T-helper 2 cell treated with Interferon-gamma antibody and Interleukin-4, amounts not matched to agents 100 ng/mL and 5 ng/mL, for 36 hours (primary cell): ENCODE data around the gene PTP4A1. TPM values are rescaled to one million over a fixed set of nuclear protein-coding genes. Genes with fewer than 3 reads are reported as not detected.
"Not testable (repeated sequence)": the region's sequence is repeated elsewhere in the genome, so short reads cannot be mapped to it uniquely, and the experiment has no call there.

Source experiments
- intact Hi-C: fragments of 100-400 bp; cut with micrococcal nuclease; formaldehyde crosslinking; loops from one replicate; pipeline ENCODE4 v1.15.1; 2023
- total RNA-seq: library from RNA; stranded (reverse); gene quantifications from 2 replicates; pipeline ENCODE4 v1.2.3, GENCODE V29; 2022

Gene PTP4A1
- total RNA-seq, result 102 and 105 TPM in 2 replicates

DNA sequence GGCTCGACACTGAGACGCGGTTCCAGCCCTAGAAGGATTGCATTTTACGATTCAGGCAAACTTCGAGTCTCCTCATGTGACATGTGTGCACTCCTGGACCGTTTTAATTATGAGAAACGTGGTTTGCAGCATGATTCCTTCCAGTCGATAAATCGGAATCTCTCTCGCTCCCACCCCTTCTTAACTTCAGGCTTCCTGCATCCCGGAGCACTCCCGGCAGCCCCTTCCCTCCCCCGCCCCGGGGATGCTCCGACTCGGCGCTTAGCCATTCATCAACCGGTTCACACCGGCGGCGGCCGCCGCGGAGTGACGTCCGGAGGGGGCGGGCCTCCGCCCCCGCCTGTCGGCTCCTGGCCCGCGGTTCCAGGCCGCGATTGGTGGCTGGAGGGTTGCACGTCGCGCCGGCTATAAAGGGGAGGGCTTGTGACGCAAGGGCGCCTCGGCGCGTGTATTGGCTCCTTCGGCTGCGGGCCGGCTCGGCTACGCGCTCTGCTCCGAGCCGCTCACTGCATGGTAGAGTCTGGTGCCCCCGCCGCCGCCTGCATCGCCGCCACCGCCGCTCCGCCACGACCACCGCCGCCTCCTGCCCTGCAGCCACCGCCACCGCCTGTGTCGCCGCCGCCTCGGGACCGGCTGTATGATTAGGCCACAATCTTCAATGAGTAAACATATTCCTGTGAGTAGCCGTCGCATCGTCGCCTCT lies at the start of gene PTP4A1, which contains the start of gene LOC128125822:
TSS of gene PTP4A1 (plus strand) at position 437 of the 703 bp plus-strand sequence. CDS start 4,401 bp downstream, outside the sequence.
TSS of gene LOC128125822 (plus strand) at position 437 of the 703 bp plus-strand sequence.
- intact Hi-C loops, result loop anchor here (1.0 to 2.0 kb wide), 4 partner anchors 43 to 219 kb away; partner anchors contain the start of gene PHF3

DNA sequence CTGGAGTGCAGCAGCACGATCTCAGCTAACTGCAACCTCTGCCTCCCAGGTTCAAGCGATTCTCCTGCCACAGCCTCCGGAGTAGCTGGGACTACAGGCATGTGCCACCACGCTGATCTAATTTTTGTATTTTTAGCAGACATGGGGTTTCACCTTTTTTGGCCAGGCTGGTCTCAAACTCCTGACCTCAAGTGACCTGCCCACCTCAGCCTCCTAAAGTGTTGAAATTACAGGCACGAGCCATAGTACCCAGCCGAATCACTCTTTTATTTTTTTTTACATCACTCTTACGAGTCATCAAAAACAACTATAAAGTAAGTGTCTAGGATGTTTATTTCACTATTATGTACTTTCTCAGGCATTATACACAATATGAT lies 49.4 kb upstream of the PTP4A1 start:
- intact Hi-C loops, result not testable (repeated sequence)

DNA sequence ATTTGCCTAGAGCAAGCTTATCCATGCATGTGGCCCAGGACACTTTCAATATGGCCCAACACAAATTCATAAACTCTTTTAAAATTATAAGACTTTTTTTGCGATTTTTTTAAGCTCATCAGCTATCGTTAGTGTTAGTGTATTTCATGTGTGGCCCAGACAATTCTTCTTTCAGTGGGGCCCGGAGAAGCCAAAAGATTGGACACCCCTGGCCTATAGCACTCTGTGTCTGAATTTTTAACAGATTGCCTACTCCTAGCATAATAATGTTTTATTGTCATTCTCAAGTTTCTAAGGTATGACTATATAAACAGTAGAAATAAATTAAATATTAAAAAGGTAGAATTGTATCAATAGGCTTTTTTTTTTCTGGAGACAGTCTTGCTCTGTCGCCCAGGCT lies 48.6 kb upstream of the PTP4A1 start:
- intact Hi-C loops, result no loop called here

DNA sequence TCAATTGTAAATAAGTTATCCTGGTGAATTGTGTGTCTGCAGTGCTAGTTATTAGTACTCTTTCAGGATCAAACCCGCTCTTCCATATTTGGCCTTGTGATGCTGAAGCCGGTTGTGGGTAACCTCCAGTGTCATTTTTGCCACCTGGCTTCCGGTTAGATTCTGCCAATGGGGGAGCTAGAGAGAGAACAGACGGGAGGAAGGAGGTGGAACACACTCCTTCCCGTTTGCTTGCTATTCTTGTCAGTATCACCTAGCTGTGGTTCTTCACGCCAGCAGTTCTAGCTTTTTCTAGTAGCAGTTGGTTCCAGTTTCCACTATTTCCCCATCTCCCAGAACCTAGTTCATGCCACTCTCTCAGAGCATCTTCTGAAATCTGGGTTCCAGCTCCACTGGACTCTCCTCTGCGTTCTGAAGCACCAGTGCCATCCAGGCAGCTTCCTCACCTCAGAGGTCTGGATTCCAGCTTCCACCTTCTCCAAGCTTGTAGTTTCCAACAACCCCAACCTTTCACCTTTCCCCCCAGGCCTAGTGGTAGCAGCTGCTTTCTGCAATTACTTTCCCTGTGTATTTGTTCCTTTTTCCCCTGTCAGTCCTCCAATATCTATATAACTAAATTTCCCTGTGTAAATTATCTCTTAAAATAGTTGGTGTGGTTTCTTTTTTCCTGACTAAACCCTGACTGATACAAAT lies 46.9 kb upstream of the PTP4A1 start:
- intact Hi-C loops, result loop anchor here (5.0 kb wide), 1 partner anchor 112 kb away; the partner anchor contains the start of gene PHF3

DNA sequence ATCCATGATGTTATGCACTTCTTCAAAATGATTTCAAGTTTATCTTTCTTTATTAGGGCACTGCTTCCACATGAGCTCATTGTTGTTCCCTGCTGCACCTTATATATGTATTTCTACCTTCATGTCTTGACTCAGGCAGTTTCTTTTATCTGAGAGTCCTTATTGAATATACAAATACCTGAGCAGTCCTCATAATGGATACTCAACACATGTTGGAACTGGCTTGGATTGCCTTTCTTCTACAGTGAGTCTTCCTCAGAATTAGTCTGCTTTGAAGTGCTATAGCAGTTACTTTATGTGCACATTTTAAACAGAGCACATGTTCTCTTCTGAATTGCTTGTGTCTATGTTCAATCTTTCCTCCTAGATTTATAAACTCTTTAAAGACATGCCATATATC lies 45.3 kb upstream of the PTP4A1 start:
- intact Hi-C loops, result loop anchor here (5.0 kb wide), 1 partner anchor 110 kb away; the partner anchor contains the start of gene PHF3

DNA sequence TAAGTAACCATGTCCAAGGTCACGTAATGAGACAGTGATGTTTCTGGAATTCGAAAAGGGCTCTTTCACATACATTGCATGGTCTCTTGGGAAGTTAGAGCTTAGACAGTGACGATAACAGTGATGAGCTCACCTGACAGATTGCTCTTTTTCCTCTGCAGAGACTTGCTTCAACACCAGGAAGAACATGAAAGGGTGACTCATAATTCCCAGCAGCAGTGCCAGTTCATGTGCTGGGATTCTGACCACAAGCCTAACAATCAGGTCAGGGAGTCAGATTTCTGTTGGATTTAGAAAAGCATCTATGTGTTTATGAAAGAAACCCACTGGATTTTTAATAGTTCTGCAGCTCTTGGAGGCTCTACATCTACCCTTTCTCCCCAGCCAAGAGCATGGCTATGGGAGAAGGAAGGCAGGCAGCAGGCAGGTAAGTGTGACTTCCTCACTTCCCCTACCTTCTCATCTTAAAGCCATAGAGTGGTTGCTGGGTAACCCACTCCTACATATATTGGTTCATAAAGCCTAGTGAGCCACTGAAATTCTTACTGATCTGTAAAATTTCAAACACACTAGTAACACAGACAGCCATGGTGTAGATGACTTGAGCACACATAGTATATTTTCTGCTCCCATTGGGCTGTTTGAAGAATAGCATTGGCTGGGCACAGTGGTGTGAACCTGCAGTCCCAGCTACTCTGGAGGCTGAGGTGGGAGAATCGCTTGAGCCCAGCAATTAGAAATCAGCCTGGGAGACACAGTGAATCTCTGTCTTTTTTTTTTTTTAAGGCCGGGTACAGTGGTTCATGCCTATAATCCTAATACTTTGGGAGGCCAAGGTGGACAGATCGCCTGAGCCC lies 44.4 kb upstream of the PTP4A1 start:
- intact Hi-C loops, result loop anchor here (2.0 to 5.0 kb wide), 2 partner anchors 19 to 109 kb away; partner anchors contain the start of gene PHF3

DNA sequence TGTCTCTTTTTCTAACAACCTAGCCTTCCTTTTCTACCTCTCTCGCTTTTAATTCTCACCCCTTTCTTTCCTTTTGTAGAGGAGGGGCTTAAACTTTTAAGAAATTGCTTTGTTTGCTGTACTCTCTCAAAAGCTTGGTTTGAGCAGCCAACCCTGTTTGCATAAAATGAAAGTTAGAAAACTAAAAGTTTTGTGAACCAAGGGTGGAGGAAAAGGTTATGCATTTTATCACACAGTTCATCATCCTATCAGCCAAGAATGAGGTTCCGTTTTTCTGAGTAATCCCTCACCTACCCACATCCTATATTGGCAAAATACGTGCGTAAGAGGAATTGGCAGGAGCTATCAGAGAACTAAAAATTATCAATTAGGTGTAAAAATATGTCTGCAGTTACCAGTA lies 42.8 kb upstream of the PTP4A1 start:
- intact Hi-C loops, result loop anchor here (1.0 to 5.0 kb wide), 4 partner anchors 12 to 108 kb away; partner anchors contain the start of genes LOC128125822, PHF3 and PTP4A1

DNA sequence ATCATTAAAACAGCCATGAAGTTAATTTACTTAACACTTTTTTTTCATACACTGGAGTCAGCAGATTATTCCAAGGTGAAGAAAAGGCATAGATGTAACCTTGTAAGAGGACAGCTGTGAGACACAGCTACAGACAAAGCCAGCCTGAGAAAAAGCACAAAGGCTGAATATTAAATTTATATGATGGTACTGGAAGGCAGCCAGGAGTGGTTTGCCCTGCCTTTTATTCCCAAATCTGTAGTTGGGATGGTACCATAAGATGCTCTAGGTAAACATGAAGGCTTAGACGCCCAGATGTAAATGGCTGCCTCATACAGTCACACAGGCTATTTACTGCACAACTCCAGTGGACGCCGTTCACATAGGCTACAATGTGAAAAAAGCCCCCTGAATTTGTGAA lies 42.1 kb upstream of the PTP4A1 start:
- intact Hi-C loops, result no loop called here

DNA sequence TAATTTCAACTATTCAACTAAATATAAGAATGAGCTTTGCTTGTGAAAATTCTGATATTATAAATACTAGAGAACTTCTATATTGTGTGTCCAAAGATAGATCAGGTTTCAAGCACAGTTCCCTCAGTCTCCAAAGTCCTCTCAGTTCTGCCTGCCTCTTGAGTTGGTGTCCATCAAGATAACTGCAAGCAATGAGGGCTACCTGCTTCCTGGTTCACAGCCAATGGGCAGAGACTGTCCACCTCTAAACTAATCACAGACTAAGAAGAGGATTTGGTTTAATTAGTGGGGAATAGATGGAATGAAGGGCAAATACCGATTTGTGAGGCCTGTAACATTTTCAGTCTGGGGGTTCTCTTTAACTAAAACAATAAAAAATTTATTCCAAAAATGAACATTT lies 41.3 kb upstream of the PTP4A1 start:
- intact Hi-C loops, result no loop called here

DNA sequence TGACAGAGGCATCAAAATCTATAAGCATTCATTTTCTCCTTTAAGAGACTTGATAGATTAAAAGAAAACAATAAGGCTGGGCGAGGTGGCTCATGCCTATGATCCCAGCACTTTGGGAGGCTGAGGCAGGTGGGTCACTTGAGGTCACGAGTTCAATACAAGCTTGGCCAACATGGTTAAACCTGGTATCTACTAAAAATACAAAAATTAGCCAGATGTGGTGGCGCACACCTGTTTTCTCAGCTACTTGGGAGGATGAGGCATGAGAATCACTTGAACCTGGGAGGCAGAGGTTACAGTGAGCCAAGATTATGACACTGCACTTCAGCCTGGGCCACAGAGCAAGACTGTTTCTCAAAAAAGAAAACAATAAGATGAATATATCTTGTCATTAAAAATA lies 39.3 kb upstream of the PTP4A1 start:
- intact Hi-C loops, result no loop called here

DNA sequence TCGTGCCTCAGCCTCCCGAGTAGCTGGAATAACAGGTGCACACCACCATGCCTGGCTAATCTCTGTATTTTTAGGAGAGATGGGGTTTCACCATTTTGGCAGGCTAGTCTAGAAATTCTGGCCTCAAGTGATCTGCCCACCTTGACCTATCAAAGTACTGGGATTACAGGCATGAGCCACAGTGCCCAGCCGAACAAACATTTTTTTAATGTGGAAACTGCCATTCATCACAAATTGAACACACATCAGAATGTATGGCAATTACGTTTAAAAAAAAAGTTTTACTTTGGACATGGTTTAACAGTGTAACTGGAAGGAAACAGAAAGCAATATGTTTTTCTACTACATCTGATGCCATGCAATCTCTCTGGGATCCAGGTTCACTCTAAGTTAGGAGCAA lies 38.3 kb upstream of the PTP4A1 start:
- intact Hi-C loops, result no loop called here

DNA sequence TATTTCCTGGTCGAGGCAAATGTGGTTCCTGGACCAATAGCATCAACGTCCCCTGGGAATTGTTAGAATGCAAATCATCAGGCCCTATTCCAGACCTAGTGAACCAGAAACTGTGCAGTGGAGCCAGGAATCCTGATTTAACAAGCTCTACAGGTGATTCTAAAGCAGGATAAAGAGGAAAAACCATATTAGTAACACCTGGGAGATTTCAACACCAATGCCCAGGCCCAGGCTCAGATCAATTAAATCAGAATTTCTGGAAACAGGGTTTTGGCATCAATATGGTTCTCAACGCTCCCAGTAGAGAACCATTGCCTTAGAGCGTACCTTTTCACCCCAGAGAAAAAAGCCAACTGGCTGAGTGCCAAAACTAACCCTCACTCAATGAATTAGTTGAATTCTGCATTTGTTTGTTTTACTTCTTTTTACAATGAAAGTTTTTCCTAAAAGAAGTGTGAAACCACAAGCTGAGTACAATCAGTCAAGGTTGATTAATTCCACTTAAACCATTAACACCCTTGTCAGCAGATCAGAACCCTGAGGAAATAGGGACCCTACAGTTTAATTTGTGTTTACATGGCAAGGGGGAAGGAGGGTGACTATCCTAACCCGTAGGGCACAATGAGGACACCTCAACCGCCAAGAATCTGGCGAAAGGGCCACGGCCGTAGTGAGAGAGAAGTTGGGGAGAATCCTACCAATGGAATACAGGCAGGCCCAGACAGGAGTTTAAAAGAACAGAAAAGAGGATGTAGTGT lies 34.9 kb upstream of the PTP4A1 start:
- intact Hi-C loops, result no loop called here

DNA sequence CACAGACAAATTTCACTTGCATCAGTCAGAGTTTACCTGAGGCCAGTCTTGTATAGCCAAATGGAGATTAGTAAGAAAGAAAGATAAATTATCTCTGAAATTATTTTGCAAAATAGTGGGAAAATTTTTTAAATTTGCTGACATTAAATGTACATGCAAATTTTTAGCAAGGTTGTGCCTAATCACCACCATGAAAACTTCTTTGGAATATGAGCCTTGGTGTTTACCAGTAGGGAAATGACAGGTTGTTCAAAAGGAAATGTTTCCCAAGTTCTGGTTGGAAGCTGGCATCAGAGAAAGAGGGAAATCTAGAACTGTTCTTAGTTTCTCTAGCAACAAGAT lies 34.4 kb upstream of the PTP4A1 start:
- intact Hi-C loops, result no loop called here

DNA sequence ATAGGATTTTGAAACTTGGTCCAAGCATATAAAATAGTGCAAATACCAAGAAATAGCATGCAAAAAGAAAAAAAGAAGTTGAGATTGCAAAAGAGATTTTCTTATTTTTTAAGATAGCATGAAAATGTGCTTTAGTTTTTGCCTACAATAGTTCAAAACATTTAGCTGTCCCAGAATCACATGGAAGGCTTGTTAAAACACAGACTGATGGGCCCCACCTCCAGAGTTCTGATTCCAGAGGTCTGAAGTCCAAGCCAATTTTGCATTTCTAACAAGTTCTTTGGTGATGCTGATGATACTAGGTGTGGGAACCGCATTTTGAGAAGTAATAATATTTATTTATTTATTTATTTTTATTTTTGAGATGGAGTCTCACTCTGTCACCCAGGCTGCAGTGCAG lies 33.7 kb upstream of the PTP4A1 start:
- intact Hi-C loops, result no loop called here

DNA sequence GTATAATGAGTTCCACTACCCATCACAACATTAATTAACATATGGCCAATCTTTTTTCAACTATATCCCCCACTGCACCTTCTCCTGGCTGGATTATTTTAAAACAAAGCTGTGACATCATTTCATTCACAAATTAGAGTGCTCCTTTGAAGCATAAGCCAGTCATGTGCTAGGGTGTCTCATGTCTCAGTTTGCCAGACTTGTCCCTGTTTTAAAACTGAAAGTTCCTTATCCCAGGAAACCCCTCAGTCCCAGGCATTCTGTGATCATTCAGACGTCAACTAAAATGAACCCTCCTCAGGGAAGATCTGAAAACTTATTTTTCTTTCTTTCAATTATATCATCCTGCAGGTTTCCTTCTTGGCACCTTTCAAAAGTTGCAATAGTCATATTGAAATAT lies 29.3 kb upstream of the PTP4A1 start:
- intact Hi-C loops, result no loop called here

DNA sequence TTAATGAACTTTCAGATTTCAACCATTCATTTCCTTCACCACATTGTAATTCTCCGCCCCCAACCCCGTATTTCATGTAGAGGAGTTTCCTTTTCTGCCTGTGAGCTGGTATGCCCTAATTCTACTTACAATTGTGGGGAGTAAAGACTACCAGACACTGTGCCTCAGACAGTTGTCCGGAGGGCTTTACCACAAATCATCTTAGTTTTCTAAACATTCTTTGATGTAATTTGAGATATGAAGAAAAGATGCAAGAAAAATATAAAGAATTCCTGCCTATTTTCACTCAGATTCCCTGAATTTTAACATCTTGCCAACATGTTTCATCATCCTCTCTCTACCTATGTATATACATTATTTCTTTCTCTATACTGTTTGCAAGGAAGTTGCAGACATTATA lies 28.3 kb upstream of the PTP4A1 start:
- intact Hi-C loops, result no loop called here

DNA sequence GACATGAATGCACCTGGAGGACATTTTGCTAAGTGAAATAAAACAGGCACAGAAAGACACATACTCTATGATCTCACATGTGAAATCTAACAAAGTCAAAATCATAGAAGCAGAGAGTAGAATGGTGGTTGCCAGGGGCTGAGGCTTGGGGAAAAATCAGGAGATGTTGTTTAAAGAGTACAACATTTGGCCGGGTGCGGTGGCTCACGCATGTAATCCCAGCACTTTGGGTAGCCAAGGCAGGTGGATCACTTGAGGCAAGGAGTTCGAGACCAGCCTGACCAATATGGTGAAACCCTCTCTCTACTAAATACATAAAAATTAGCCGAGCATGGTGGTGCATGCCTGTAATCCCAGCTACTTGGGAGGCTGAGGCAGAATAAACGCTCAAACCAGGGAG lies 26.0 kb upstream of the PTP4A1 start:
- intact Hi-C loops, result no loop called here

DNA sequence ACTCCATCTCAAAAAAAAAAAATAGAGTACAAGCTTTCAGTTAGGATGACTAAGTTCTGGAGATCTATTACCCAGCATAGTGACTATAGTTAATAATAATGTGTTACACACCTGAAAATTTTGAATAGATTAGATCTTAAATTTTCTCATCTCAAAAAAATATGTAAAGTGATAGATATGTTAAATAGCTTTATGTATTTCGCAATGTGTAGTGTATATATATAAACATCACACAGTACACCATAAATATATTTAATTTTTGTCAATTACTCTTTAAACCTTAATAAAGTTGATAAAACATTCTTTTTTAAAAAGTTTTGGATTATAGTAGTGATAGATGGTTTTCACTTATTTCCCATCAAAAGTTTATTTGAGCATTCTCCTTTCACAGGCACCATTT lies 25.6 kb upstream of the PTP4A1 start:
- intact Hi-C loops, result no loop called here

DNA sequence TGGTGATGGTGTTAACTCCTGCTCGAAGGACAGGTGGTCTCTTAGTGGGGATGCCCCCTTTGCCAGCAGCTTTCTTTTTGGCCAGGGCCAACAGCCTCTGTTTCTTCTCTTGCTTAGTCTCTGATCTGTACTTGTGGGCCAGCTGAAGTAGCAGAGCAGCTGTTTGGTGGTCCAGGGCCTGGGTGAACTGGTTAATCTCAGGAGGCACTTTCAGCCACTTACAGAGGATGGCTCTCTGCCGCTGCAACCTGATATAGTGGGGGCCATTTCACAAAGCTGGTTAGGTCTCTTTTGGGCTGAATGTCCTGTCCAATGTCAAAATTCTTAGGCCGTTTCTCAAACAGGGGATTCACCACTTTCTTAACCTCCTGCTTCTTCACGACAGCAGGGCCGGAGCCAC lies 23.2 kb upstream of the PTP4A1 start:
- intact Hi-C loops, result no loop called here

DNA sequence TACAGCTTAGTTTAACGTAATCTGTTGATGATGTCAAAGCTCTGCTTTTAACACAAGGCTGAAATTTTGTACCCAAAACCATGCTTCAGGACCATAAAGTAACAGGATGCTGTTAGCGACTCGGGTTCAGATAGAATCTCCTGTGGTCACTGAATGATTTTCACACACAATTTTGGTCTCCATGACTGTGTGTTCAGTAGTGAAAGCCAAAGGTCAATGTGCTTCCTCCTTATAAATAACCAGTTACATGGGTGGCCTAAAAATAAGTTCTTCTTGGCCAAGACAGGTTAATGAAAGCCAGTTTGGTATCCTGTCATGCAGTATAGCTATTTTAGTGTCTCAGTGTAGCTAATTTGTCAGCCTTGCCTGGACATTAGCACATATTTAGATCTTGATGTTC lies 19.1 kb upstream of the PTP4A1 start:
- intact Hi-C loops, result no loop called here

DNA sequence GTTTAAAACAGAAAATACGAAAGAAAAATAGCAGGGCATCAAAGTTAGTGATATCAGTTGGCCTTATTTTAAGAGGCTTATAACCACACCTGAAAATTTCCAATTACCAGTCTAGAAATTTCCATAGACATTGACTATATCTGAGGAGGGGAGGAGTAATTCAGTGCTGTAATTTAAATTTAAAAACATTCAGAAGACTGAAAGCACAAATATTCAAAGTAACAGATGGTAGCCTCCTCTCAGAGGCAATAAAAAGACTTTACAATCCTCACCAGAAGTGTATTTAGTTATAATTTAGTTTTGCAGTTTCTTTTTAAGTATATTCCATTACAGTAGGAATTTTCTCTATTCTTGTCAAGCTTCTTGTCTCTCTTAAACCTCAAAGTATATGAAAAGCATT lies 18.4 kb upstream of the PTP4A1 start:
- intact Hi-C loops, result no loop called here
